Measurements from ENCODE around the gene RASIP1.
"Not testable (repeated sequence)": the region's sequence is repeated elsewhere in the genome, so short reads cannot be mapped to it uniquely, and the experiment has no call there.

Gene RASIP1

GRCh38 chr19:48724796-48725753 is 15.3 kb downstream of the RASIP1 start:
- no peak overlapping the region for H3K4me3 ChIP-seq (ENCODE audit: low read depth in 1 of 2, low read length in 2 of 2)
- peaks cover 0 to 4% of the 10 kb centered on the region in 2 donors for H3K27me3 ChIP-seq (ENCODE audit: control insufficient read depth in 1 of 2, insufficient read depth in 2 of 2, low read length in 2 of 2)
- H3K4me1 ChIP-seq (ENCODE audit: insufficient read depth, low read length) = no peaks in the 10 kb centered on the region
- H3K9ac ChIP-seq (ENCODE audit: low read length) = no peak overlapping the region
- H3K27ac ChIP-seq (ENCODE audit: low read depth, low read length) = peak overlapping the region; percentile 12
- no peaks in the 10 kb centered on the region for H3K36me3 ChIP-seq (ENCODE audit: insufficient read depth, low read length)
- H3K9me3 ChIP-seq (ENCODE audit: low read length) = no peaks in the 10 kb centered on the region

- H3K27me3 ChIP-seq (ENCODE audit: control insufficient read depth in 1 of 2, insufficient read depth in 2 of 2, low read length in 2 of 2) = no peaks in the 10 kb centered on the region
- H3K9me3 ChIP-seq (ENCODE audit: low read length) = no peaks in the 10 kb centered on the region
- peaks cover 1% of the 10 kb centered on the region for H3K4me1 ChIP-seq (ENCODE audit: insufficient read depth, low read length)
- no peak overlapping the region for H3K4me3 ChIP-seq (ENCODE audit: low read depth in 1 of 2, low read length in 2 of 2)
- H3K36me3 ChIP-seq (ENCODE audit: insufficient read depth, low read length) = no peaks in the 10 kb centered on the region
- H3K9ac ChIP-seq (ENCODE audit: low read length) = no peak overlapping the region
- no peak overlapping the region for H3K27ac ChIP-seq (ENCODE audit: low read depth, low read length)
These were observed 18.2 kb downstream of the RASIP1 start for GRCh38 chr19:48722196-48722708.

GRCh38 chr19:48720613-48721296 is 19.7 kb downstream of the RASIP1 start:
- Histone ChIP-seq H3K4me3 (ENCODE audit: low read depth in 1 of 2, low read length in 2 of 2) (peak overlapping the region; percentile 55 to 57), H3K4me1 (ENCODE audit: insufficient read depth, low read length) (peaks cover 13% of the 10 kb centered on the region), H3K36me3 (ENCODE audit: insufficient read depth, low read length) (no peaks in the 10 kb centered on the region), H3K27ac (ENCODE audit: low read depth, low read length) (peak overlapping the region; percentile 62), H3K27me3 (ENCODE audit: control insufficient read depth in 1 of 2, insufficient read depth in 2 of 2, low read length in 2 of 2) (no peaks in the 10 kb centered on the region), H3K9ac (ENCODE audit: low read length) (no peak overlapping the region), H3K9me3 (ENCODE audit: low read length) (no peaks in the 10 kb centered on the region)

GRCh38 chr19:48720251-48720612 is 20.2 kb downstream of the RASIP1 start:
- peak overlapping the region; percentile 55 to 57 for H3K4me3 ChIP-seq (ENCODE audit: low read depth in 1 of 2, low read length in 2 of 2)
- H3K36me3 ChIP-seq (ENCODE audit: insufficient read depth, low read length) = no peaks in the 10 kb centered on the region
- no peaks in the 10 kb centered on the region for H3K27me3 ChIP-seq (ENCODE audit: control insufficient read depth in 1 of 2, insufficient read depth in 2 of 2, low read length in 2 of 2)
- H3K9ac ChIP-seq (ENCODE audit: low read length) = no peak overlapping the region
- H3K9me3 ChIP-seq (ENCODE audit: low read length) = no peaks in the 10 kb centered on the region
- peaks cover 19% of the 10 kb centered on the region for H3K4me1 ChIP-seq (ENCODE audit: insufficient read depth, low read length)
- H3K27ac ChIP-seq (ENCODE audit: low read depth, low read length) = peak overlapping the region; percentile 62

- Histone ChIP-seq H3K27ac (ENCODE audit: low read depth, low read length) (peak within 1 kb of the TSS; percentile 62), H3K4me3 (ENCODE audit: low read depth in 1 of 2, low read length in 2 of 2) (peak within 1 kb of the TSS; percentile 55 to 57)
These were observed 20.9 kb downstream of the RASIP1 start, which contains the start of gene MAMSTR for GRCh38 chr19:48719263-48720171. MAMSTR (minus strand) TSS chr19:48719725; CDS start chr19:48719031, 694 bp downstream.

GRCh38 chr19:48718711-48719231 is 21.6 kb downstream of the RASIP1 start:
- Histone ChIP-seq H3K36me3 (ENCODE audit: insufficient read depth, low read length) (no peaks in the 10 kb centered on the region), H3K27me3 (ENCODE audit: control insufficient read depth in 1 of 2, insufficient read depth in 2 of 2, low read length in 2 of 2) (no peaks in the 10 kb centered on the region), H3K9ac (ENCODE audit: low read length) (no peak overlapping the region), H3K4me3 (ENCODE audit: low read depth in 1 of 2, low read length in 2 of 2) (no peak overlapping the region), H3K9me3 (ENCODE audit: low read length) (no peaks in the 10 kb centered on the region), H3K4me1 (ENCODE audit: insufficient read depth, low read length) (peaks cover 26% of the 10 kb centered on the region), H3K27ac (ENCODE audit: low read depth, low read length) (no peak overlapping the region)

More at GRCh38 chr19:48719263-48720171, 20.9 kb downstream of the RASIP1 start, which contains the start of gene MAMSTR:
- Histone ChIP-seq H3K36me3 (ENCODE audit: insufficient read depth, low read length) (no peaks in the 10 kb centered on the region), H3K9ac (ENCODE audit: low read length) (no peak within 1 kb of the TSS), H3K27me3 (ENCODE audit: control insufficient read depth in 1 of 2, insufficient read depth in 2 of 2, low read length in 2 of 2) (no peaks in the 10 kb centered on the region), H3K4me1 (ENCODE audit: insufficient read depth, low read length) (peaks cover 26% of the 10 kb centered on the region), H3K9me3 (ENCODE audit: low read length) (no peaks in the 10 kb centered on the region)

- not testable (repeated sequence) for H3K4me3 ChIP-seq (ENCODE audit: low read depth in 1 of 2, low read length in 2 of 2); H3K27me3 ChIP-seq (ENCODE audit: control insufficient read depth in 1 of 2, insufficient read depth in 2 of 2, low read length in 2 of 2); H3K9ac ChIP-seq (ENCODE audit: low read length); H3K36me3 ChIP-seq (ENCODE audit: insufficient read depth, low read length); H3K9me3 ChIP-seq (ENCODE audit: low read length); H3K27ac ChIP-seq (ENCODE audit: low read depth, low read length)
- H3K4me1 ChIP-seq (ENCODE audit: insufficient read depth, low read length) = peaks cover 32% of the 10 kb centered on the region
These were observed 22.3 kb downstream of the RASIP1 start for GRCh38 chr19:48718106-48718505.

GRCh38 chr19:48716562-48717291 is 23.7 kb downstream of the RASIP1 start:
- Histone ChIP-seq H3K9me3 (ENCODE audit: low read length) (no peaks in the 10 kb centered on the region), H3K27me3 (ENCODE audit: control insufficient read depth in 1 of 2, insufficient read depth in 2 of 2, low read length in 2 of 2) (no peaks in the 10 kb centered on the region), H3K36me3 (ENCODE audit: insufficient read depth, low read length) (no peaks in the 10 kb centered on the region), H3K4me1 (ENCODE audit: insufficient read depth, low read length) (peaks cover 36% of the 10 kb centered on the region), H3K27ac (ENCODE audit: low read depth, low read length) (peak overlapping the region; percentile 77), H3K9ac (ENCODE audit: low read length) (no peak overlapping the region), H3K4me3 (ENCODE audit: low read depth in 1 of 2, low read length in 2 of 2) (peak overlapping the region; percentile 25 to 52)

GRCh38 chr19:48715681-48716171 is 24.7 kb downstream of the RASIP1 start:
- peaks cover 36% of the 10 kb centered on the region for H3K4me1 ChIP-seq (ENCODE audit: insufficient read depth, low read length)
- H3K27me3 ChIP-seq (ENCODE audit: control insufficient read depth in 1 of 2, insufficient read depth in 2 of 2, low read length in 2 of 2) = no peaks in the 10 kb centered on the region
- H3K36me3 ChIP-seq (ENCODE audit: insufficient read depth, low read length) = no peaks in the 10 kb centered on the region
- no peak overlapping the region for H3K9ac ChIP-seq (ENCODE audit: low read length)
- H3K9me3 ChIP-seq (ENCODE audit: low read length) = no peaks in the 10 kb centered on the region
- peak overlapping the region in 1 of 2 donors; percentile 52 for H3K4me3 ChIP-seq (ENCODE audit: low read depth in 1 of 2, low read length in 2 of 2)
- H3K27ac ChIP-seq (ENCODE audit: low read depth, low read length) = no peak overlapping the region

Measured in muscle layer of colon (tissue), 2 donors.